GM23338 (cell line): ENCODE data around the gene GAPVD1. TPM values are rescaled to one million over a fixed set of nuclear protein-coding genes. Genes with fewer than 3 reads are reported as not detected.

Source experiments
- ATAC-seq: fragments of 200-7000 bp; cut with Tn5 transposase; 3 replicates; pipeline ENCODE4 v1.9.1; 2020
- DNase-seq: peaks from one replicate; pipeline ENCODE4 v3.0.0-alpha.2; 2015; ENCODE audit warnings: low spot score
- H2AFZ ChIP-seq: fragments of 200-600 bp; sonication (generic); 2 replicates; pipeline ENCODE4 v1.8.0; 2016; ENCODE audit warnings: antibody characterized with exemption, mild to moderate bottlenecking, moderate library complexity
- H3F3A ChIP-seq: fragments of 200-600 bp; sonication (generic); replicated peaks from 2 replicates; pipeline ENCODE4 v1.8.0; 2017; ENCODE audit warnings: antibody characterized with exemption, mixed run types, low read depth
- H3K27ac ChIP-seq: fragments of 200-600 bp; sonication (generic); 2 replicates; pipeline ENCODE4 v1.6.1; 2016; ENCODE audit warnings: low read depth
- H3K27me3 ChIP-seq: fragments of 200-600 bp; sonication (generic); 2 replicates; pipeline ENCODE4 v1.8.0; 2016; ENCODE audit warnings: mild to moderate bottlenecking, mixed run types, moderate library complexity; ENCODE audit not compliant: insufficient read depth
- H3K36me3 ChIP-seq: fragments of 200-600 bp; sonication (generic); 2 replicates; pipeline ENCODE4 v1.8.0; 2016; ENCODE audit warnings: mild to moderate bottlenecking; ENCODE audit not compliant: insufficient read depth
- H3K4me1 ChIP-seq: fragments of 200-600 bp; sonication (generic); 2 replicates; pipeline ENCODE4 v1.8.0; 2016; ENCODE audit warnings: mild to moderate bottlenecking, moderate library complexity; ENCODE audit not compliant: insufficient read depth
- H3K4me2 ChIP-seq: fragments of 200-600 bp; sonication (generic); 2 replicates; pipeline ENCODE4 v1.7.1; 2017; ENCODE audit warnings: mixed run types
- H3K4me3 ChIP-seq: fragments of 200-600 bp; sonication (generic); 2 replicates; pipeline ENCODE4 v1.6.1; 2016; ENCODE audit warnings: mixed run types
- H3K79me2 ChIP-seq: fragments of 200-600 bp; sonication (generic); replicated peaks from 2 replicates; pipeline ENCODE4 v1.8.0; 2017; ENCODE audit warnings: mild to moderate bottlenecking; ENCODE audit not compliant: insufficient read depth
- H3K9me2 ChIP-seq: fragments of 200-600 bp; sonication (generic); 2 replicates; pipeline ENCODE4 v1.8.0; 2017; ENCODE audit not compliant: insufficient read depth
- H4K20me1 ChIP-seq: fragments of 200-600 bp; sonication (generic); replicated peaks from 2 replicates; pipeline ENCODE4 v1.8.0; 2017; ENCODE audit warnings: mild to moderate bottlenecking; ENCODE audit not compliant: insufficient read depth
- H3K27ac Mint-ChIP-seq: 2 replicates; pipeline ENCODE4 v1.8.0; 2020; ENCODE audit warnings: inconsistent platforms, mild to moderate bottlenecking, moderate library complexity, mixed read lengths
- H3K27me3 Mint-ChIP-seq: 3 replicates; pipeline ENCODE4 v1.8.0; 2022; ENCODE audit warnings: low read depth, mild to moderate bottlenecking, moderate library complexity, mixed read lengths, inconsistent platforms; ENCODE audit not compliant: insufficient read depth, poor library complexity
- H3K36me3 Mint-ChIP-seq: 3 replicates; pipeline ENCODE4 v1.8.0; 2021; ENCODE audit warnings: low read depth, mild to moderate bottlenecking, inconsistent platforms, moderate library complexity, mixed read lengths
- H3K4me1 Mint-ChIP-seq: 3 replicates; pipeline ENCODE4 v1.8.0; 2020; ENCODE audit warnings: mild to moderate bottlenecking, inconsistent platforms, mixed read lengths
- H3K4me3 Mint-ChIP-seq: 3 replicates; pipeline ENCODE4 v1.8.0; 2021; ENCODE audit warnings: moderate library complexity, mild to moderate bottlenecking, inconsistent platforms, mixed read lengths
- H3K9me3 Mint-ChIP-seq: 3 replicates; pipeline ENCODE4 v1.8.0; 2020; ENCODE audit warnings: moderate library complexity, mild to moderate bottlenecking, inconsistent platforms, mixed read lengths
- CREB1 ChIP-seq: fragments of 250-450 bp; sonication (Bioruptor Pico); IDR thresholded peaks from 2 replicates; pipeline ENCODE4 v1.5.0; 2020; ENCODE audit warnings: low read depth, mild to moderate bottlenecking, moderate library complexity
- CTCF ChIP-seq, 2 experiments: fragments of 200-600 bp in 1 of 2; sonication (generic) in 1 of 2; conservative IDR thresholded peaks; 2 replicates each; pipeline versions ENCODE4 v1.5.1 to v1.6.1; 2016 to 2017; ENCODE audit warnings: antibody characterized with exemption in 2 of 2, low read depth in 2 of 2, mild to moderate bottlenecking in 2 of 2, moderate library complexity in 1 of 2
- EZH2 ChIP-seq: fragments of 200-600 bp; sonication (generic); IDR thresholded peaks from one replicate; pipeline ENCODE4 v1.8.0; 2017; ENCODE audit warnings: antibody characterized with exemption, mild to moderate bottlenecking, low read depth; ENCODE audit not compliant: unreplicated experiment
- EZH2phosphoT487 ChIP-seq: fragments of 200-600 bp; sonication (generic); IDR thresholded peaks from one replicate; pipeline ENCODE4 v1.8.1; 2018; ENCODE audit warnings: antibody characterized with exemption; ENCODE audit not compliant: unreplicated experiment
- JUNB ChIP-seq: IDR thresholded peaks from one replicate; pipeline ENCODE4 v1.6.1; 2016; ENCODE audit warnings: antibody characterized with exemption; ENCODE audit not compliant: unreplicated experiment
- NANOG ChIP-seq: IDR thresholded peaks from 2 replicates; pipeline ENCODE4 v1.6.1; 2016; ENCODE audit warnings: antibody characterized with exemption, borderline replicate concordance
- POLR2AphosphoS5 ChIP-seq: IDR thresholded peaks from 2 replicates; pipeline ENCODE4 v1.6.1; 2016; ENCODE audit warnings: antibody characterized with exemption, low read depth
- STAT1 ChIP-seq: IDR thresholded peaks from one replicate; pipeline ENCODE4 v1.6.1; 2016; ENCODE audit warnings: antibody characterized with exemption; ENCODE audit not compliant: unreplicated experiment
- ZNF114 ChIP-seq: fragments of 250-450 bp; sonication (Bioruptor Pico); IDR thresholded peaks from 2 replicates; pipeline ENCODE4 v1.5.0; 2020; ENCODE audit warnings: mild to moderate bottlenecking, moderate library complexity
- ZNF462 ChIP-seq: fragments of 250-450 bp; sonication (Bioruptor Pico); IDR thresholded peaks from 2 replicates; pipeline ENCODE4 v1.5.0; 2020; ENCODE audit warnings: mild to moderate bottlenecking, moderate library complexity
- polyA plus RNA-seq: library from polyadenylated mRNA; unstranded; fragments of >200 nt; fragmentation: Nextera tagmentation; extraction: Ambion mirVana; gene quantifications from 2 replicates; pipeline ENCODE4 v1.2.1, GENCODE V29; 2016
- total RNA-seq: library from RNA; depleted of rRNA; stranded (reverse); fragments of >200 nt; shearing (Covaris generic); gene quantifications from 2 replicates; pipeline ENCODE4 v1.2.3, GENCODE V29; 2014
- TF ChIP-seq, protein P1 (sequence below): IDR thresholded peaks from one replicate; pipeline ENCODE4 v1.6.1; 2018; ENCODE audit warnings: antibody characterized with exemption; ENCODE audit not compliant: unreplicated experiment

Gene GAPVD1
- total and polyA plus RNA-seq, 2 experiments from 2014 or later: 19.2 to 34.6 TPM

GRCh38 chr9:125241863-125242739 is 19.5 kb upstream of the GAPVD1 start (continued):
- no peak for TF ChIP-seq CTCF (conservative IDR thresholded peaks at IDR 0.05; ENCODE audit: low read depth in 2 of 2)
- TF ChIP-seq EZH2phosphoT487: no peak
- TF ChIP-seq POLR2AphosphoS5: no peak; the same call in 1 of the 2 replicates
- TF ChIP-seq JUNB: no peak
- TF ChIP-seq STAT1: no peak
- TF ChIP-seq, protein P1, sequence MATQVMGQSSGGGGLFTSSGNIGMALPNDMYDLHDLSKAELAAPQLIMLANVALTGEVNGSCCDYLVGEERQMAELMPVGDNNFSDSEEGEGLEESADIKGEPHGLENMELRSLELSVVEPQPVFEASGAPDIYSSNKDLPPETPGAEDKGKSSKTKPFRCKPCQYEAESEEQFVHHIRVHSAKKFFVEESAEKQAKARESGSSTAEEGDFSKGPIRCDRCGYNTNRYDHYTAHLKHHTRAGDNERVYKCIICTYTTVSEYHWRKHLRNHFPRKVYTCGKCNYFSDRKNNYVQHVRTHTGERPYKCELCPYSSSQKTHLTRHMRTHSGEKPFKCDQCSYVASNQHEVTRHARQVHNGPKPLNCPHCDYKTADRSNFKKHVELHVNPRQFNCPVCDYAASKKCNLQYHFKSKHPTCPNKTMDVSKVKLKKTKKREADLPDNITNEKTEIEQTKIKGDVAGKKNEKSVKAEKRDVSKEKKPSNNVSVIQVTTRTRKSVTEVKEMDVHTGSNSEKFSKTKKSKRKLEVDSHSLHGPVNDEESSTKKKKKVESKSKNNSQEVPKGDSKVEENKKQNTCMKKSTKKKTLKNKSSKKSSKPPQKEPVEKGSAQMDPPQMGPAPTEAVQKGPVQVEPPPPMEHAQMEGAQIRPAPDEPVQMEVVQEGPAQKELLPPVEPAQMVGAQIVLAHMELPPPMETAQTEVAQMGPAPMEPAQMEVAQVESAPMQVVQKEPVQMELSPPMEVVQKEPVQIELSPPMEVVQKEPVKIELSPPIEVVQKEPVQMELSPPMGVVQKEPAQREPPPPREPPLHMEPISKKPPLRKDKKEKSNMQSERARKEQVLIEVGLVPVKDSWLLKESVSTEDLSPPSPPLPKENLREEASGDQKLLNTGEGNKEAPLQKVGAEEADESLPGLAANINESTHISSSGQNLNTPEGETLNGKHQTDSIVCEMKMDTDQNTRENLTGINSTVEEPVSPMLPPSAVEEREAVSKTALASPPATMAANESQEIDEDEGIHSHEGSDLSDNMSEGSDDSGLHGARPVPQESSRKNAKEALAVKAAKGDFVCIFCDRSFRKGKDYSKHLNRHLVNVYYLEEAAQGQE: no peak
- no peak for TF ChIP-seq NANOG
- TF ChIP-seq EZH2: no peak

DNA sequence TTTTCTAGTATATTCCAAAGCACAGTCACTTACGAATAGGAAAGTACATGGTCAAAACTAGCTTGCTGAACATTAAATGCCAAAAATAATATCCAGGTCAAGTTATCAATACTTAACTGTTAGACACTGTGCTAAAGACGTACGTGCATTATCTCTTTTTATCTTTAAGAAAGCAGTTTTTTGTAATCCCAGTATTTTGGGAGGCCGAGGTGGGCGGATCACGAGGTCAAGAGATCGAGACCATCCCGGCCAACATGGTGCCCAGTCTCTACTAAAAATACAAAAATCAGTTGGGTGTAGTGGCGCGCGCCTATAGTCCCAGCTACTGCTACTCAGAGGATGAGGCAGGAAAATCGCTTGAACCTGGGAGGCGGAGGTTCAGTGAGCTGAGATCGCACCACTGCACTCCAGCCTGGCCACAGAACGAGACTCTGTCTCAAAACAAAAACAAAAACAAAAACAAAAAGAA is 17.8 kb upstream of the GAPVD1 start:
- Histone ChIP-seq H3K27me3 (no peaks in the 10 kb centered on the region), H3K4me1 (peaks cover 11% of the 10 kb centered on the region; the same call in 1 of the 2 replicates), H4K20me1 (peaks cover 16% of the 10 kb centered on the region), H3K27ac (0 out of 2 replicates have a peak overlapping the region, but pooled peaks have one; percentile 33), H2AFZ (no peak overlapping the region), H3K79me2 (peaks cover 22% of the 10 kb centered on the region), H3K4me2 (no peak overlapping the region), H3K36me3 (peaks cover 10% of the 10 kb centered on the region), H3K9me2 (no peaks in the 10 kb centered on the region), H3K4me3 (no peak overlapping the region), H3F3A (peaks cover 11% of the 10 kb centered on the region)
- no peak for ATAC-seq
- Mint-ChIP-seq H3K36me3 (peaks cover 24% of the 10 kb centered on the region), H3K4me1 (peaks cover 6% of the 10 kb centered on the region), H3K27ac (peak overlapping the region; percentile 9; the same call in 1 of the 2 replicates), H3K27me3 (peaks cover 12% of the 10 kb centered on the region), H3K4me3 (no peak overlapping the region), H3K9me3 (peaks cover 4% of the 10 kb centered on the region; the same call in 2 of the 3 replicates)
- DNase-seq: no peak
- TF ChIP-seq EZH2phosphoT487: no peak
- TF ChIP-seq JUNB: no peak
- TF ChIP-seq NANOG: no peak
- TF ChIP-seq STAT1: no peak
- TF ChIP-seq ZNF114: no peak
- TF ChIP-seq CREB1 (CRISPR knock-in tag): no peak
- TF ChIP-seq ZNF462 (CRISPR knock-in tag): no peak
